Right renal pelvis (tissue), 4 donors: ENCODE measurements around the gene PLPP3. TPM values are rescaled to one million over a fixed set of nuclear protein-coding genes. Genes with fewer than 3 reads are reported as not detected.

Experiments
- DNase-seq, 4 donors: peaks; one replicate each; pipeline ENCODE4 v3.0.0-alpha.2; 2013; ENCODE audit warnings: low read depth in 4 of 4, low spot score in 3 of 4, missing footprints in 1 of 4
- polyA plus RNA-seq, 4 donors: library from polyadenylated mRNA; unstranded; fragments of 120-200 nt; gene quantifications; one replicate each; pipeline ENCODE4 v1.2.1, GENCODE V29; 2013; ENCODE audit not compliant: insufficient read length in 4 of 4

The PLPP3 gene
- polyA plus RNA-seq, 4 donors: 133 to 154 (median 145) TPM

- DNase-seq: no peak
Observed at GRCh38 chr1:56469640-56470371, 109.6 kb downstream of the PLPP3 start.

GRCh38 chr1:56468518-56468917, 110.8 kb downstream of the PLPP3 start:
- no peak for DNase-seq

GRCh38 chr1:56466538-56466937, 112.8 kb downstream of the PLPP3 start:
- no peak for DNase-seq

GRCh38 chr1:56464294-56464693, 115.1 kb downstream of the PLPP3 start:
- DNase-seq: no peak

- no peak for DNase-seq
Observed at GRCh38 chr1:56463376-56463775, 116.0 kb downstream of the PLPP3 start.

GRCh38 chr1:56462209-56462608, 117.2 kb downstream of the PLPP3 start:
- DNase-seq: no peak

GRCh38 chr1:56461158-56462127, 117.9 kb downstream of the PLPP3 start:
- no peak for DNase-seq

GRCh38 chr1:56459260-56459659, 120.1 kb downstream of the PLPP3 start:
- DNase-seq: no peak

- DNase-seq: no peak
Observed at GRCh38 chr1:56457756-56458375, 121.5 kb downstream of the PLPP3 start.

GRCh38 chr1:56456435-56457101, 122.8 kb downstream of the PLPP3 start:
- no peak for DNase-seq

GRCh38 chr1:56453417-56454078, 125.8 kb downstream of the PLPP3 start:
- DNase-seq: no peak

- DNase-seq: no peak
Observed at GRCh38 chr1:56453016-56453415, 126.3 kb downstream of the PLPP3 start.

GRCh38 chr1:56452027-56453011, 127.0 kb downstream of the PLPP3 start:
- no peak for DNase-seq

- no peak for DNase-seq
Observed at GRCh38 chr1:56451491-56451890, 127.9 kb downstream of the PLPP3 start.

- DNase-seq: no peak
Observed at GRCh38 chr1:56450004-56450666, 129.2 kb downstream of the PLPP3 start.

GRCh38 chr1:56448529-56449300, 130.6 kb downstream of the PLPP3 start:
- no peak for DNase-seq

- no peak for DNase-seq
Observed at GRCh38 chr1:56447823-56448222, 131.5 kb downstream of the PLPP3 start.
